ENCODE measurements around the gene MAN2A1.
"Not testable (repeated sequence)": the region's sequence is repeated elsewhere in the genome, so short reads cannot be mapped to it uniquely, and the experiment has no call there.

Gene MAN2A1

DNA sequence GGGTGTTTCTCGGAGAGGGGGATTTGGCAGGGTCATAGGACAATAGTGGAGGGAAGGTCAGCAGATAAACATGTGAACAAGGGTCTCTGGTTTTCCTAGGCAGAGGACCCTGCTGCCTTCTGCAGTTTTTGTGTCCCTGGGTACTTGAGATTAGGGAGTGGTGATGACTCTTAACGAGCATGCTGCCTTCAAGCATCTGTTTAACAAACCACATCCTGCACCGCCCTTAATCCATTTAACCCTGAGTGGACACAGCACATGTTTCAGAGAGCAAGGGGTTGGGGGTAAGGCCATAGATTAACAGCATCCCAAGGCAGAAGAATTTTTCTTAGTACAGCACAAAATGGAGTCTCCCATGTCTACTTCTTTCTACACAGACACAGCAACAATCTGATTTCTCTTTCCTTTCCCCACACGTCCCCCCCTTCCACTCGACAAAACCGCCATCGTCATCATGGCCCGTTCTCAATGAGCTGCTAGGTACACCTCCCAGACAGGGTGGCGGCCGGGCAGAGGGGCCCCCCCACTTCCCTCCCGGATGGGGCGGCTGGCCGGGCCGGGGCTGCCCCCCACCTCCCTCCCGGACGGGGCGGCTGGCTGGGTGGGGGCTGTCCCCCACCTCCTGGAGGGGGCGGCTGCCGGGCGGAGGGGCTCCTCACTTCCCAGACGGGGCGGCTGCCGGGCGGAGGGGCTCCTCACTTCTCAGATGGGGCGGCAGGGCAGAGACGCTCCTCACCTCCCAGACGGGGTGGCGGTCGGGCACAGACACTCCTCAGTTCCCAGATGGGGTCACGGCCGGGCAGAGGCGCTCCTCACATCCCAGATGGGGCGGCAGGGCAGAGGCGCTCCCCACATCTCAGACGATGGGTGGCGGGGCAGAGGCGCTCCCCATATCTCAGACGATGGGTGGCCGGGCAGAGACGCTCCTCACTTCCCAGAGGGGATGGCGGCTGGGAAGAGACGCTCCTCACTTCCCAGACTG lies 142.8 kb downstream of the MAN2A1 start:
- not testable (repeated sequence) for DNase-seq

DNA sequence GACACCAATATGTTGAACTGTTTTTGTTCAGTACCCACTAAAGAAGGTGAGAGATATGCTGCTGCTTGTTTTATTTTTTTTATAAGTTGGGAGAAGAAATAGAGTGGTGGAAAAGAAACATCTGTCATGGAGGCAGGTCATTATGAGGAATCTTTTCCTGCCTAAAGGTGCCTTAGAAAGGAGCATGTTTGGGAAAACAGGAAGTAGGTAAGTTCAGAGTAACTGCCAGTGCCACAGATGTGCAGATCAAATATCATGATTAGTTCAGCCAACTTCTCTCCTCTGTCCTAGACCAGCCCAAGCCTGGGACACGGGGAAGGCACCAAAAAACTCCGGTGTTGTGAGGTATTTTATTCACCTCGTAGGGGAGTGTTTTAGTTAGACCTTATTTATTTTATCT lies 144.2 kb downstream of the MAN2A1 start:
- DNase-seq = no peak

DNA sequence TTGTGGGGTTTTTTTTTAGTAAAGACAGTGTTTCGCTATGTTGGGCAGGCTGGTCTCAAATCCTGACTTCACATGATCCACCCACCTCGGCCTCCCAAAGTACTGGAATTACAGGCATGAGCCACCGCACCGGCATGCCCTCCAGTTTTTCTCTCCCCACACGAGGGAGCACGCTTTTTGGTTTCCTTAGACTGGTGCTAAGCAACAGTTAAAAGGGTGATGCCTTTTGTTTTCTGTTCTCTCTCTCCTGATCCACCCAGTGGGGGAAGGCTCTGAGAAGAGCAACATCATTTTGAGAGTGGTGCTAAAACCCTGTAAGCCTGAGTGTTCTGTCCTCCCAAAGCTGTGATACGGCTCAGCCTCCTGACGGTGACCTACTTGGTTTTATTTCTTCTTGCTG lies 146.6 kb downstream of the MAN2A1 start:
- DNase-seq = no peak

DNA sequence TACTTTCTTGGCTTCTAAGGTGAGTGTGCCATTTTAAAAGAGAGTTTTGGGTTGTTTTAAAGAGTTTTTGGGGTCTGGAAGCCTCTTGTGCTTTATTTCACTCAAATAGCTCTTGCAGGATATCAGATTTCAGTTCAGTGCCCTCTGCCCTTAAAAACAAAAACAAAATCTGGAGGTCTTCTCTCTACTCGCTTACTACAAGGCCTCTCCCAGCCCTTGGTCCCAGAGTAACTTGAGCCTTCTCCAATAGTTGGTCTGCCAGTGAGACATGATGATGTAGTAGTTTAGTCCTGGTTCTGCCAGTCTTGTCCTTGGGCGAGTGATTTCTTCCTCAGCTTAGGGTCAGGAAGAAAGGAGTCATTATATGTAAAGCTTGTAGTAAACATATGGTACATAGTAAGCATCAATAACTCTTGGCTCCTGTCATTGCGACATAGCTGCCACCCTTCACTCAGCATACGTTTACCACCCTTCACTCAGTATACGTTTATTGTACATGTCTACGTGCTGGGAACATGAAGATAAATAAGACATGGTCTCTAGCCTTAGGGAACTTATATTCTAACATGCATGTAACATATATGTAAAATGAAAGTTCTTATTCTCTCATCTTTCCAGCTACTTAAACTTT lies 147.6 kb downstream of the MAN2A1 start:
- DNase-seq = no peak

DNA sequence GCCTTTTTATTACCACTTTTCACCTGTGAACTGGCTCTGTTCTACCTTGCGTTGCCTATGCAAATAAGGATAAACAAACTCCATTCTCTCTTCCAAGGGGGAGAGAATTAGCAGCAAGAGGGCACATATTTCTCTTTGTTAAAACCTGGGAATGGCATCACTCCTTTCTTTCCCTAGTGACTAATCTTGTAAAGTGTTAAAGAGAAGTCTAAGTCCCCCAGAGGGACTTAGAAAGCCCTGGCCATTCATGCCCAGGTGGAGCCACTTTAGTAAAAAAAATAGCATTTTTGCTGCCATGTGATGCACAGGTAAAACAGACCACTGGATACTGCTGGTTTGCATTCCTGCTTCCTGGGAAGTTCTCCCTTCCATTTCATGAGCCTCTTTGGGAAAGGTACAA lies 148.4 kb downstream of the MAN2A1 start:
- DNase-seq = no peak

DNA sequence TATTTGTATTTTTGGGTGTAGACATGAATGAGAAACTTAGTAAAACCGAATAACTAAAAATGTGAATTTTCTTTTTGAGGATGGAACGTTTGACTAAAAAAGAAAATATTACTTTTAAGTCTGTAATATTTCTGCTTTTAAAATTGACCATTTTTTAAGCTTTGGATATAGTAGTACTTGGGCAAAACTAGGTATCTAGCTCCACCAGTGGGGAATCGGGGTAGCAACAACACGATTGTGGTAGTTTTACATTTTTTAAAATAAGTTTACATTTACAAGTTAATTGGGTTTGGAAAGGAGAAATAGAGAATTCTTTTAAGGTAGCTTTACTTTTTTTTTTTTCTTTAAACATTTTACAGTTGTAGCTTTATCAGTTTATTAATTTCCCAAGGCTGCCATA lies 154.4 kb downstream of the MAN2A1 start:
- DNase-seq = no peak

DNA sequence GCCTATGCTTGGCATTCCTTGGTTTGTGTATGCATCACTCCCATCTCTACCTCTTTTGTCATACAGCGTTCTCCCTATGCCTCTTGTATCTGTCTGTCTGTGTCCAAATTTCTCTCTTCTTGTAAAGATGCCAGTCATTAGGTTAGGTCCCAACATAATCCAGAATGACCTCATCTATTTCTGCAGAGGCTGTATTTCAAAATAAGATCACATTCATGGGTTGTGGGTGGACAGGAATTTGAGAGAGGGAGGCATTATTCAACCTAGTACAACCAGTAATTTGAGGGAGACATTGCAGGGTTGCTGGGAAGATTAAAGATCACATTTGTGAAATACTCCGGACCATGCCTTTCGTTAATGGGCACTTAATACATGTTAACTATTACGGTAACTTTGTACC lies 155.0 kb downstream of the MAN2A1 start:
- no peak for DNase-seq

DNA sequence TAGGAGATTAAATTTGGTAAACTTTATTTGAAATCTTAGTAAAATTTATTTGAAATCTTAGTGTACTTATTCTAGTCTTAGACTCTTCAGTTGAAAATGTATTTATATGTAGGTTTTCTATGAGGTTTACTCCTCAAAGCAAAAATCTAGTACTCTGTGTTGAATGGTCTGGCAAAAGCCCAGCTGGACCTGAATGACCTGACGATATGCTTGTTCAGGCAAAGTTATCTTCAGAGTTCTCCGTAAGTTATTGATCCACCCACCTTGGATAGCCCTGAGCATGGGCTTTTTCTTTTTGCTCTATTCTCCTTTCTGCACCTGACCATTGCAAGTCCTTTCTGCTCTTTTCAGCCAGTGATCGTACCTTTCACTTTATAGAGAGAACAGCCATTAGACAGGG lies 158.4 kb downstream of the MAN2A1 start:
- DNase-seq = no peak

DNA sequence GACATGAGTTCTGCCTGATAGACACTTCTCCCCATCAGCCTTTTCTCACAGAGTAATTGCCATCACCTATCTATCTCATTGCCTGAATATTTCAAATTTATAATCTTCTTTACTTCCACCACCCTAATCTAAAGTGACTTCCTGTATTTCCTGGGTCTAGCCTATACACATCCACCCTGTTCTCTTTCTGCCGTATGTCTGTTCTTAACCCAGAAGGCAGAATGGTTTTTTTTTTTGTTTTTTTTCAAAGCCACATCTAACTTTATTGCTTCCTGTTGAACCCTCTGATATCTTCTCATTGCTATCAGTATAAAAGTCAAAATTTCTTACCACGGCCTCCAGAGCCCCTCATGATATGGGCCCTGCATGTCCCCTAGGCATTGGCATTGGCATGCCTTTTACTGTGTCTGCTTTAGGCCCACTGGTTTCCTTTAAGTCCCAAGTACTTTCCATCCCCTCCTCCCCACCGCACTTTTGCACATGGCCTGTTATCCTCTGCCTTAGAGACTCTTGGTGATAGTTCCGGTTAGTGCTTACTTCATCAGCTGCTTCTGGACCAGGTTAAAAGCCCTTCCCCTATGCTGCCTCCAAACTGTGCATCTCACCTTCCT lies 159.9 kb downstream of the MAN2A1 start:
- no peak for DNase-seq

DNA sequence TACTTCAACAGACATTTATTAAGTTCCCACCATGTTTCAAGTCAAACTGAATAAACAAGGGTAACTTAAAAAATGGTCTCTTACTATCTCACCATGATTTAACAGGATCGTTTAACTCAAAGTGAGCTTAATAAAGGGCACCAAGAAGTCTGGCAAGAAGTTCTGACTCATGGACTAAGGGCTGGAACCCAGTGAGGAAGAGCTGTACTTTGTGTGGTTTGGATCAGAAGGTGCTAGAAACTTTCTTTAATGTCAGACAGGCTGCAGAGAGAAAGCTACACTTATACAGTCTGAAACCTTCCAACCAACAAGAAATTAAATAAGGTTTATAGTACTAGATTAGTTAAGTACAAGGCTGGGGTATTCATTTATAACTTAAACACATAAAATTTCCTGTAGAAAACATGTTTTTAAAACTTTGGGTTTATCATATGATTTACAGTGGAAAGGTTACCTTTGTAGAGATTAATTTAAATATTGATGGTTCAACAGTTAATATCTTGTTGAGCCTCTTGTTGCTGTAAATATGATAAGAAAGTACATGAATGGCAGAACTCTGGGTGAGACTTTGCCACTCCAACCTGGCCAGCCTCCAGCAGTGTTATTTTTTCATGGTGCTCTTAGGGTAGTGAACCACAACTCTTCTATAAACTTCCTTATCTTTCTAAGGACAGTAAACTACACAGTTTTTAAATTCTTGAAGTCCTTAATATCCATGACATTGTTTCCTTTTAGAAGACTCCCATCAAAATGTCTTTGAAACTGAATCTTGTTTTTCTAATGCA lies 162.8 kb downstream of the MAN2A1 start:
- DNase-seq = peak; percentile 12

DNA sequence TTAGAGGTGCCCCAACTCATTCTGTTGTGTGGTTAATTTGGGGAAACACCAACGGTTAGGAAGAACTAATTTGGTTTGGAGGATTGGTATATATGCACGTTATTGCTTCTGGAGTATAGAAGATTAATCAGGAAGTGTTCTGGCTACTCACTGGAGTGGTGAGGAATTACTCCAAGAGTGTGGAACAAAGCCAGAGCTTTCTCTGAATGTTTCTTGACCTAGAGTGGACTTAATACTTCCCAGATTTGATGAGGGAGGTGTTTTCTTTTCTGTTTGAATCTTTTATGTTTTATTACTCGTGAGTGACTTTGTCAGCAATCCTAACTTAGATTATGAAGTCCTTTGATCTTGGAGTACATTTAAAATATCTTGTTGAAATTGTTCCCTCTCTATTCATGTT lies 163.7 kb downstream of the MAN2A1 start:
- no peak for DNase-seq

DNA sequence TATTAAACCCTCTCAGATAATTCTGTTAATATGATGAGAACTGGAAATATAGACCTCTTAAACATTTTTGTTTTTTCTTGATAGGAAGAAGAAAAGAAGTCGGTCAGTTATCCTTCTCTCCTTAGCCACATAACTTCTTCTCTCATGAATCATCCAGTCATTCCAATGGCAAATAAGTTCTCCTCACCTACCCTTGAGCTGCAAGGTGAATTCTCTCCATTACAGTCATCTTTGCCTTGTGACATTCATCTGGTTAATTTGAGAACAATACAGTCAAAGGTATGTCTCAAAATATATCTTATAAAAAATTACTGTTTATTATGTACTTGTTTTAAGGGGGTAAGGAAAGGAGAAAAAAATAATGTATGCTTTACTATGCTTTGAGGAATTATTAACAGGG lies 165.3 kb downstream of the MAN2A1 start:
- DNase-seq = no peak

DNA sequence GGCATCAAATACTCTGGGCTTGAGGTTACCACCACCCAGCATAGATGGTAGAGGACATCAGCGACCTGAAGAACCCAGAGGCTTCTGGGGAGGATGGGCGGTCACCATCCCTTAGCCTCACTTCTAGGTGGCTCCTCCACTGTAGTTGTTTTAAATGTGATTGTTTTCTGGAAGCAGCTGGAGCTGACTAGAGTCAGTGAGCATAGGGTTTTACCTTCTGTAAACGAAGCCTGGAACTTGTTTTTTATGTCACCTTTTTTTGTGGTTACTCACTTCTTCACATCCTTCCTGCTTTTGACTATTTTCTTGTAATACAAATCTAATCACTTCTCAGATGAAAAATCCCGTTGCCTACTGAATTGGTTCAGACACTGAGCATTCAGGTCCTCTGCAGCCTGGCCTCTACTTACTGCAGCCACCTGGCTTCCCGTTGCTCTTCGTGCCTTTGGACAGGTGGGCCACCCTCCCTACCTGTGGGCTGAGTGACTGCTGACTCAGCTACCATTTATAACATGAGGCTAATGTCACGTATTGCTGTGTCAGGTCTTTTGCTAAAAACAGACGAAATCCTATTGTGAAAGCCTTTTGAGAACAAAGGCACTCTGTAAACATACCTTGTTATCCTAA lies 167.8 kb downstream of the MAN2A1 start:
- DNase-seq = peak; percentile 7

DNA sequence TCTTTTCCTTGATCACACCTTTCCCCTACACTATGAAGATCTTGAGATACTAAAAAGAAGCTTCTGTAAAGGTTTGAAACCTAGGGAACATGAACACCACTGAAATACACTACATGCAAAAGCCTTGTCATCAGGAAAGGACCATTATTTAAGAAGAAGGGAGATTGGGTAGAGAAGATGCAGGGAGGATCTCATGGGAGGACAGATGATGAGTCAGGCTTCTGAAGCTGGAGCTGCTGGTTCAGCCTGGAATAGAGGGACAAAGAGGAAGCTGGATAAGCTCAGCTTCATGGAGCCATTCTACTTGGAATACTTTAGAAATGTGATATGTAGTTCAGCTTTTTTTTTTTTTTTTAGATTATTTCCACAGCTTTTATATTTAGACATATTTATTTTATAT lies 169.8 kb downstream of the MAN2A1 start:
- DNase-seq = no peak

DNA sequence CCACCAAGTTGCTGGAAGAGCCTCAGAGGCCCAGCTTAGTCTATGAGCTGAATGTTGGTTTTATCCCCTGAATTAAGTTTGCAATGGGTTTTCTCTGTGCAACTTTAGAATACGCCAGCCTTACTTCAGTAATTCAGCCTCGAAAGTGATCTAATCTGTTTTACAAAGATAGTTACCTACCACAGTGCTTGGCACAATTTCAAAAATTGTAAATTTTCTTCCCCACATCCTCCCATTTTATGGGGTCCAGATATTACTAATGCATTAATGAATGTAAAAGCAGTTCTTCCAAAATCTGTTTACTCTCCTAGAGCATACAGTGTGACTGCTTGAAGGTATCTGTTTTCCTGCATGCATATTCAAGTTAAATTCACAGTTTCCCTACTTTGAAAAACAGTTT lies 172.6 kb downstream of the MAN2A1 start:
- no peak for DNase-seq

DNA sequence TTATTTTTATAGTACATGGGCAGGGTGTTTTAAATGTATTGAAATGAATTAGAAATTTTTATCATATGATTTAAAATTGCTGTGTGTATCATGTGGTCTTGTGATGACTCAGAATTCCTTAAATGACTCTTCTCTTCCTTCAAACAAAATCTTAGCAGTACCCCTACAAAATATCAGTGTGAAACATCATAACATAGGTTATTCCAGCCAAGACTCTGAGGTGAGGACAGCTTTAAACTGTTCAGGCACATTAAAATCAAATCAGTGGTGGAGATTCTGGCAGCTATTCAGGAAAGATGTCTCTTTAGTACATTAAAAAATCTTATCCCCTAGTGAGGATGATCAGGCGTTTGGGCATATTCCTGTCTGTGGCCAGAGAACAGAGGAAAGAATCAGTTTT lies 174.0 kb downstream of the MAN2A1 start:
- no peak for DNase-seq

DNA sequence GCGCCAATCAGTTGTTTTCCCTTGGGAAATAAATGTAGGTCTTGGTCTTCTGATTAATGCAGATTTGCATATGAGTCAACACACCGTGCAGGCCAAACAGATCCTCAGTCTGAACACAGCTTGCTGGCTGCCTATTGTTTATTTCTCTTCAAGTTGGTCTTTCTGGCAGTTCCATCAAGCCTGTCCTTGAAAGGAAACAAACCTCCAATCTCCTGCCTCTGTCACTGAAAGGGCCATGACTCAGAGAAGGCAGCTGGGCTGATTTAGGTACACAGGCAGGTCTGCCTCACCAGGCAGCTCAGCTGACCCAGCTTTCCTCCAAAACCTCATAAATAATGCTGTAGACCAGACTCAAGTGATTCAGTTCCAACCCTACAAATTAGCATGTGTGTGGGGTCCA lies 175.9 kb downstream of the MAN2A1 start:
- peak; percentile 8 for DNase-seq

DNA sequence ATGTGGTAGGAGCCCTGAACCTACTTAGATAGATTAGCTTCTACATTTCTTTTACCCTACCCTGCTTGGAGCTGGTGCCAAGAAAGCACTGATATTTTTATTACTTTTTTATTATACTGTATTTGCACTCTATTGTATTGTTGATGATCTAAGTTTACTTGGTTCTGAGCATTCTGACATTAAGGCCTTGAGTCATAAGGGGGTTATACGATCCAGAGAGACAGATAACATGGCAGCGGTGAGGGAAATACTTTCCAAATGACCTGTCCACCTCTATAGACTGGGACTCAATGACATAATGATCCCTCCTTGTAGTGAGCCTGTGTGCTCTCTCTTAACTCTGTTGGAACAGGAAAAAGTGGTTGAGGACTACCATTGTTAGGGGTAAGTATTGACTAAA lies 176.3 kb downstream of the MAN2A1 start:
- DNase-seq = no peak

DNA sequence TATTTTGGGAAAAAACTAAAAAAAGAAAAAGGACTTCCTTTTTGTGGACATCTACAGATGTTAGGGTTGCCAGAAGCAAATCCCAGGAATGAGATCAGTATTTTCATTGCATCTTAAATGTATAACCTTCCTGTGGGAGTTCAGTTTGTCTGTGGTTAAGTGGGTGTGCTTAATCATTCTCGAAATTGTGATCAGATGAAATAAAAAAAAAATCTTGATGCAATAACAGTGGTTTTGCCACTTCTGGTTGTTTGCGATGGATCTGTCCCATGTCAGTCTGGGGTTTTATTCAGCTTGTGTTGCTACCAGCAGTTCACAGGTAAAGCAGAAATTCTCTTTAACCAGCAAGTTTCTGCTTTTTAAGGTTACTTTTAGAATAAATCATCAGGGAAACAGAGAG lies 179.0 kb downstream of the MAN2A1 start:
- no peak for DNase-seq

DNA sequence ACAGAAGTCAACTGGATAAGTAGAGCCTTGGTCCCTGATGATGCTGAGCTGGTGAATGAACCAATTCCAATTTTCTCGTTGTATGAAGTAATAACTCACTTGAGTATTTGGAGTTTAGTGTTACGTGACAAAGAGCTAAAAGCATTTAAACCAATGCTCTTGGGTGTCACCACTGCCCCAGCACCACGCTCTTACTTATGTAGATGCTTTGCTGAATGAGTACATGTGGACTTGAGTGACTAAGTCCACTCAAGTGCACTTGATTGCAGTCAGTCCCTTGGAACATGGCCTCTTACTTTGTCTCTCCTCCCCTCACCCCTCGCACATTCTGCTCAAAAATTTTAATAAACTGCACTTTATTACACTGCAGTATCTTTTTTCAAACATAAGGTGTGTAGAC lies 184.0 kb downstream of the MAN2A1 start:
- no peak for DNase-seq

DNA sequence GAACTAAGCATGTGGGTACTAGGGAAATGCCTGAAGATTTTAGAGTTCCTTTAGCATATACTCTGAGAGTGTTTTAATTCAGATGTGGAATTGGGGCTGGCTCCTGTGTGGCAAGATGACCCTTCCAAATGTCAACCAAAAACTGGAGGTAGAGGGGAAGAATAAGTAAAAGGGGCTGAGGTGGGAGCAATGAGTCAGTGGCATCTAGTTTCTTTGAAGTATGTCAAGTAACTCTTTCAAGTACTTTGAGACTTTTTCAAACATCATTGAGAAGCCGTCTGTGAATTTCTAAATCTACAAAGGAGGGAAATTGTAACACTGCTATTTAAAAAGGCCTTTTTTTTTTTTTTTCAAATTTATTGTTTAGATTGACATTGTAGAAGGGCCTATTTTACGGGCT lies 184.4 kb downstream of the MAN2A1 start:
- no peak for DNase-seq

DNA sequence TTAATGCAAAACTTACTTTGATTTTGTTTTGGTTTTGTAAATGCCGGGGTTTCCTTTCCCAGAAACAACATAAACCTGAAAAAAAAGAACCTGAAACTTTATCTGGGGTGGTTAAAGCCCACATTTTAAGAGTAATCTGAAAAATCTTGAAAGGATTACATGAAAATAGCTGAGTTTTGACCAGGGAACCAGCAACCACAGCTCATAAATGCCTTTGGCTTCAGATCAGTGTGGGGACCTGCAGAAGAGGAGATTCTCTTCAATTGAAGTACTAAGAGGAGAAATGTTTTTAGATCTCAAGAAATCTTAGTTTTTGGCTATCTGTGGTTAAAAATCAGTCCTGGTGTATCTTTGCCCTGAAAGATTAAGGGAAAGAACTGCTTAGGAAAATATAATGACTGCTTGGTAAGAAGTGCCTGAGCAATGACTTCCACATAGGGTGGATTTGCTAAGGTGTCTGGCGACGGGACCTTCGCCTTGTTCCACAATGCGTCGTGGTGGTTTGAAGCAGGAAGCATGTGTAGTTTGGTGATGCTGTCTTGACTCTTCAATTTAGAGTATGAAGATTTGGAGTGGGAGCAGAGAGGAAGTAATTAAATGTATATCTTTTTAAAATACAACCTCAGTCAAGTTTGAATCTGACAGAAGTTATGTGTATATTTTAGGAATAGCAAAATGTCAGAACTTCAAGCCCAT lies 186.5 kb downstream of the MAN2A1 start:
- no peak for DNase-seq
